ENCODE results near the gene HAO2. TPM values are rescaled to one million over a fixed set of nuclear protein-coding genes. Genes with fewer than 3 reads are reported as not detected.

The HAO2 gene
- total RNA-seq, 2 donors from 2014 or later, result not detected

DNA sequence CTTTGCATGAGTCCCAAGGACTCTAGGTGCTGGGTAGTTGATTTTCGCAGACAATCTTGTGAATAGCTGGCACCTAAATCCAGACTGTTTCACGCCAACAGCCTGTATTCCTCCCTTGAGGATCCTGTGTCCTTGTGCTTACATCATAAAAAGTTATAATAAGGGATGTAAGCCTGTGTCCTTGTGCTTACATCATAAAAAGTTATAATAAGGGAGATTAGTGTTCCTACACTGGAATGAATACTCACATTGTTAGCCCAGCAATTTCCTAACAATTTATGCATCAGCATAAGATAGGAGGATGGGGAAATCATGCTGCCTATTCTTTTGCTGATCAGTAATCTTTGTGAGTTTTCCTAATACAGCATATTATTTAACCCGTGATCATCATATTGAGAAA, 42.4 kb downstream of the HAO2 start:
- no peaks in the 10 kb centered on the region for H3K4me1 Mint-ChIP-seq (ENCODE audit: low read depth in 2 of 2)
- DNase-seq (ENCODE audit: low spot score), result no peak
- no peak overlapping the region for H3K27ac Mint-ChIP-seq
- H3K36me3 Mint-ChIP-seq, result peaks cover 2% of the 10 kb centered on the region
- H3K9me3 Mint-ChIP-seq, result peaks cover 16% of the 10 kb centered on the region
- no peak for ATAC-seq
- H3K27me3 Mint-ChIP-seq, result peaks cover 0 to 6% of the 10 kb centered on the region in 2 donors
- H3K4me3 Mint-ChIP-seq, result no peak overlapping the region

DNA sequence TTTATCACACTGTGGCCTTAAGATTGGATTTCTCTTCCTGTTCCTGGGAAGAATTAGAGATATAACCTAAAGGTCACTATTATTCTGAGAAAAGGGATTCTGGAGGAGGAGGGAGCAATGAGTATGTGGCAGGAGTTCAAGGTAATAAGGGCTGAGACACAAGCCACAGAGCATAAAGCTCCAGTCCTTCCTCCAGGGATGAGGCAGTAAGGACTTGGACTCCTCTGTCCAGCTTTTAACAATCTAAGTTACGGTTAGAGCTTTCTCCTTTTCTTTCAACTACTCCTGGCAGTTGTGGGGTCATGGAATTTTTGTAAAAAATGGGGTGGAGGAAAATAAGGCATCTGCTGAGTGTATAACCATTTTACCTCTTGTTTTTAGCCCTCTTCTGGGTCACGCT, 46.4 kb downstream of the HAO2 start, which contains the start of gene HSD3B2:
Gene HSD3B2, plus strand, starts transcription at position 201 of the 400 bp plus-strand sequence. CDS start 270 bp downstream, outside the sequence.
- no peak within 1 kb of the TSS for H3K4me3 Mint-ChIP-seq
- ATAC-seq, result no peak
- no peaks in the 10 kb centered on the region for H3K4me1 Mint-ChIP-seq (ENCODE audit: low read depth in 2 of 2)
- H3K27me3 Mint-ChIP-seq, result peaks cover 0 to 7% of the 10 kb centered on the region in 2 donors
- DNase-seq (ENCODE audit: low spot score), result no peak
- peaks cover 4% of the 10 kb centered on the region for H3K9me3 Mint-ChIP-seq
- H3K36me3 Mint-ChIP-seq, result no peaks in the 10 kb centered on the region
- H3K27ac Mint-ChIP-seq, result no peak within 1 kb of the TSS

DNA sequence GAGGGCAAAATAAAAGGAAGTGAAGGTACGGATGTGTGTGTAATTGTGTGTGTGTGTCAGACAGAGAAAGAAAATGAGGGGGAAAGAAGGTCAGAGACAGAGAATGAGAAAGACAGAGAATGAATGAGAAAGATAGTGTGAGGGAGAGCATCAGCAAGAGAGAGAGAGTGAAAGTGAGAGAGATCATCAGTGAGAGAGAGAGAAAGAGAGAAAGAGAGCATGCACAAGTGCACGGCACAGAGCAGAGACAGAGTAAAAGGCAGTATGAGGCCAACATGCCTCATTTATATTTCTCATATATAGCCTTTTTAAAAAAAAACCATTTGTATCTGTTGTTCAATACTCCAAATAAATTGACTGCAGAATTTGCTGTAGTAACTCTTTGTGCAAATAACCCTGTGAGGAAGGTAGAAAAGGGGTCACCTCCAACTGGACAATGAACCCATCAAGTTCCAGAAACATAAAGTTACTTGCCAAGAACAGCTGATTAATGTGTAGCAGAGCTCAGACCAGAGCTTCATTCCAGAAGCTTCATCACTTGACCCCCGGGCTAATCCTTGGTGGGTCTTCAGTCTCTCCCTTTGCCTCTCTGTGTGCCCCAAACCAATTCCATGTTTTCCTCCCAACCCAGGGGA, 47.5 kb downstream of the HAO2 start:
- H3K4me3 Mint-ChIP-seq, result no peak overlapping the region
- H3K9me3 Mint-ChIP-seq, result peaks cover 4% of the 10 kb centered on the region
- no peak overlapping the region for H3K27ac Mint-ChIP-seq
- no peaks in the 10 kb centered on the region for H3K36me3 Mint-ChIP-seq
- ATAC-seq (no peak), DNase-seq (ENCODE audit: low spot score) (no peak)
- peaks cover 0 to 3% of the 10 kb centered on the region in 2 donors for H3K27me3 Mint-ChIP-seq
- no peaks in the 10 kb centered on the region for H3K4me1 Mint-ChIP-seq (ENCODE audit: low read depth in 2 of 2)

DNA sequence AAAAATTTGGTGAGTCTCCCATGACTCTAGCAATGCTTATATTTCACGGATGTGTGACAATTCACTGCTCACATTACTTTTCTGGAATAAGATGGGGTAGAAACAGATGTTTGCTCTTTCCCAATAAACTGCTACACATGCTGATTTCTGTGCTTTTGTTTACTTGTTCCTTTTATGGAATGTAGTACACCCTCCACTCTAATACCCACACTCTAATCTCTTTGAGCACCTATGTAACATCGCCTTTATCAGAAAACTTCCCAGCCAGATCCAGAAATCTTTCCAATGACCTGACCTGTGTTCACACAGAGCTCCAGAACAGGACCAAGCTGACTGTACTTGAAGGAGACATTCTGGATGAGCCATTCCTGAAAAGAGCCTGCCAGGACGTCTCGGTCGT, 50.5 kb downstream of the HAO2 start:
- Mint-ChIP-seq H3K27ac (no peak overlapping the region), H3K36me3 (no peaks in the 10 kb centered on the region), H3K4me1 (ENCODE audit: low read depth in 2 of 2) (no peaks in the 10 kb centered on the region), H3K27me3 (peaks cover 0 to 3% of the 10 kb centered on the region in 2 donors), H3K9me3 (peaks cover 4% of the 10 kb centered on the region), H3K4me3 (no peak overlapping the region)
- no peak for ATAC-seq
- no peak for DNase-seq (ENCODE audit: low spot score)

DNA sequence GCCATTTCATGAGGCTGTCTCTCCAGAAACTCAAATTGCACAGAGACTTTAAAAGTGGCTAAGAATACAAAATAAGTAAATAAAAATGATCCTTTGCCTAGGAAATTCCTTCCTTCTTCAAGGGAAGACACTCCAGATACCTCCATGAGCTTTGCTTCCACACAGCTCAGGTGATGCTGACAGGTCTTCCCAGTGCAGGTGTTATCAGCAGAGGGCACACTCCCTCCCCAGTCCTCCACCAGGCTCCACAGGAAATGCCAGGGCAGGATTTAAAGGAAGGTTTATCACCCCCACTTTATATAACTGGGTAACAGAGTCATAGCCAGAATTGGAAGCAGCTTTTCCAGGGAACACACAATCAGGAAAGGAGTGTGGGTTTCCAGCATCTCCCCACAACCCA, 52.1 kb downstream of the HAO2 start:
- no peak overlapping the region for H3K4me3 Mint-ChIP-seq
- ATAC-seq (no peak), DNase-seq (ENCODE audit: low spot score) (no peak)
- no peaks in the 10 kb centered on the region for H3K4me1 Mint-ChIP-seq (ENCODE audit: low read depth in 2 of 2)
- H3K27me3 Mint-ChIP-seq, result peaks cover 0 to 3% of the 10 kb centered on the region in 2 donors
- peaks cover 4% of the 10 kb centered on the region for H3K9me3 Mint-ChIP-seq
- H3K27ac Mint-ChIP-seq, result no peak overlapping the region
- H3K36me3 Mint-ChIP-seq, result no peaks in the 10 kb centered on the region

DNA sequence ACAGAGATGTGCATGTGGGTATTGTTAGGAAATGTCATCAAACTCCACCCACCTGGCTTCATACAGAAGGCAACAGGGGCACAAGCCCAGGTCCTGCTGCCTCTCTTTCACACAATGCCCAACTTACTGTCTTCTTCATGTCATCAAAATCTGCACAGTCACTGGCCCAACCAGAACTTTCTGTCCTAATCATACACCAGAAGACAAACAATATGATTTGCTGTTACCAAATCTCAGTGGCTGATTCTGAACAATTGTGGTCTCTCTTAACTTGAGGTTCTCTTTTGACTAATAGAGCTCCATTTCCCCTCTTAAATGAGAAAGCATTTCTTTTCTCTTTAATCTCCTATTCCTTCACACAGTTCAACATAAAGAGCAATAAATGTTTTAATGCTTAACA, 54.0 kb downstream of the HAO2 start:
- DNase-seq (ENCODE audit: low spot score) (no peak), ATAC-seq (no peak)
- Mint-ChIP-seq H3K4me3 (no peak overlapping the region), H3K27ac (no peak overlapping the region), H3K36me3 (no peaks in the 10 kb centered on the region), H3K9me3 (no peaks in the 10 kb centered on the region), H3K27me3 (no peaks in the 10 kb centered on the region), H3K4me1 (ENCODE audit: low read depth in 2 of 2) (no peaks in the 10 kb centered on the region)

DNA sequence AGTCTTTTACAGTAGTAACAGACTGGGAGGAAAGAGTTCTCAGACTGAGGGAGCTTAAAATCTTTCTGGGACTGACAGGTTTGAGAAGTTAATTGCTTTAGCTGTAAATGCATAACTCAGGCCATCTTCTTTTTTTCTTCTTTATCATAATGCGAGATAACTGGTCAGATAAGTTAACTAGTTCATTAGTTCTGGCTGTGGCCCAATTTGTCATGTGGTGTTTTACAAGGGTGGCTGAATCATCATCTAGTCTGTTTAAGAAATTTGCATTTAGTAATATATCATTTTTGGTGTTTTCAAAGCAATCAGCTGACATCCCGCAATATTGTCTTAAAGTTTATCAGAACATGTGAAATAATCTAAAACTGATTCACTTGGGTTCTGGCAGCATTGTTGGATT, 60.4 kb downstream of the HAO2 start:
- Mint-ChIP-seq H3K4me3 (no peak overlapping the region), H3K27me3 (peaks cover 0 to 3% of the 10 kb centered on the region in 2 donors), H3K4me1 (ENCODE audit: low read depth in 2 of 2) (no peaks in the 10 kb centered on the region), H3K36me3 (no peaks in the 10 kb centered on the region), H3K27ac (no peak overlapping the region), H3K9me3 (peaks cover 2% of the 10 kb centered on the region)
- no peak for ATAC-seq
- no peak for DNase-seq (ENCODE audit: low spot score)

DNA sequence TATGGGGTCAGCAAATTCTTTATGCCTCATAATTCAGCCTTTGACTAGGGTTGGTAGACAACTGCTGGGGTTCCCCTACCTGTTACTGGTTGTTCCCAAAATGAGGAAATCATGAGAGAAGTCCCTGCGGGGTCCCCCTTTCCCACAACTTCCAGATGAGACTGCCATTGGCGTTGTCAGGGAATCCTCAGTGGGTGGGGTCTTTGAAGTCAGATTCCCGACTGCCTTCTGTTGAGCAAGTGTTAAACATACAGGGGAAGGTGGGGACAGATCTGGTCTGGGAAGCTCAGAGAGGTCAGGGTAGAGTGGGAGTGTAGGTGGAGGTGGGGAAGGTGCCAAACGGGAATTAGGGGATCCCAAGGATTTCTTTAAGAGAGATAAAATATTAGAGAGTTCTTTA, 61.1 kb downstream of the HAO2 start:
- Mint-ChIP-seq H3K36me3 (no peaks in the 10 kb centered on the region), H3K27ac (no peak overlapping the region), H3K4me3 (no peak overlapping the region), H3K4me1 (ENCODE audit: low read depth in 2 of 2) (no peaks in the 10 kb centered on the region), H3K27me3 (peaks cover 0 to 3% of the 10 kb centered on the region in 2 donors), H3K9me3 (peaks cover 2% of the 10 kb centered on the region)
- ATAC-seq (no peak), DNase-seq (ENCODE audit: low spot score) (no peak)

DNA sequence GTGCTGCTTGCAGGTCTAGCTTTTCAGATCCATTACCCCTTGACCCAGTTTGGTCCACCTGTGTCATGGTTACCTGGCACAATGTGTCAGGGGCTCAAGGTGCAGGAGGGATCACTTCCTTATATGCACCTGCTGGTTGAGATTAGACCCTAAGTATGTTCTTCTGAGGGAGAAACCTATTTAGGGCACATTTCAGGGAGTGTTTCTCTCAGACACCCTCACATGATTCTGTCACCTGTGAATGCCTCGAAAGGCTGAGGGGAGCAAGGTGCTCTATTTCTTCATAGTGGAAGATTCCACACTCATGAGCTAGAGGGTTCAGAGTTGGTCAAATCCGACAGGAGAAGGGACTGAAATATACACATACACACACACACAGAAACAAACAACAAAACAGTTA, 61.9 kb downstream of the HAO2 start:
- no peaks in the 10 kb centered on the region for H3K36me3 Mint-ChIP-seq
- H3K4me1 Mint-ChIP-seq (ENCODE audit: low read depth in 2 of 2), result no peaks in the 10 kb centered on the region
- peaks cover 0 to 3% of the 10 kb centered on the region in 2 donors for H3K27me3 Mint-ChIP-seq
- H3K4me3 Mint-ChIP-seq, result no peak overlapping the region
- peaks cover 2% of the 10 kb centered on the region for H3K9me3 Mint-ChIP-seq
- DNase-seq (ENCODE audit: low spot score) (no peak), ATAC-seq (no peak)
- no peak overlapping the region for H3K27ac Mint-ChIP-seq

DNA sequence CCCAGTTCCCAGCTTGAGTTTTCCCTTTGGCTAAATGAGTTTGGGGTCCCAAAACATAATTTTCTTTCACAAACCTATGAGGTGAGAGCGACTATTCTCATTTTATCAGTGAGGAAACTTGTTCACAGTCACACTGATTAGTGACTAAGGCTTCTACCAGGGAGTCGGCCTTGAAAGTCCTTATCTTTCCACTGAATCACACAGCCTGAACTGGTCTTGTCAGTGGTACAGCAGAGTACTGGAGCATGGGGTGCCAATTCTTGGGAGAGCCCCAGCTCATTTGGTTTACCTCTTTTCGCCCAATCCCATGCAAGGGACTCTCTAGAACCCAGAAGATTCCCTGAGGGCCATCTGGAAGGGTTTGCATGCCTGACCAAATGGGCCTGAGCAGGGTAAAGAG, 63.3 kb downstream of the HAO2 start:
- peaks cover 0 to 3% of the 10 kb centered on the region in 2 donors for H3K27me3 Mint-ChIP-seq
- H3K9me3 Mint-ChIP-seq, result peaks cover 6% of the 10 kb centered on the region

DNA sequence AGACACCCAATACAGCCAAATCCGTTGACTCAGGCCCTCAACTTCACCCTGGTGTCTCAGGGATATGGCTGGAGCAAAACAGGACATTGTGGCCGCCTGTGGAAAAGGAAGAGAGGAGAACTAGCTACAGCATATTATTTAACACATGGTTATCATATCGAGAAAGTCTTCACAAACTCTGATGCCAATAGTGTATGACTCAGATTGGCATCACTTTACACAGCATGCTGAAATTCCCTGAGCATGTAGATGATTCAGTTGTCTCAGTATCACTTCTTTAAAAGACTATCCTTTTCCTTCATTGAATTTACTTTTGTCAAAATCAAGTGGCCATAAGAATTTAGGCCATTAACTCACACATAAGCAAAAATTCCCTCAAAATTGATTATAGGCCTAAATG, 66.5 kb downstream of the HAO2 start:
- peaks cover 0 to 7% of the 10 kb centered on the region in 2 donors for H3K27me3 Mint-ChIP-seq
- DNase-seq (ENCODE audit: low spot score) (no peak), ATAC-seq (no peak)
- H3K36me3 Mint-ChIP-seq, result no peaks in the 10 kb centered on the region
- H3K27ac Mint-ChIP-seq, result no peak overlapping the region
- peaks cover 6% of the 10 kb centered on the region for H3K9me3 Mint-ChIP-seq
- no peaks in the 10 kb centered on the region for H3K4me1 Mint-ChIP-seq (ENCODE audit: low read depth in 2 of 2)
- H3K4me3 Mint-ChIP-seq, result no peak overlapping the region

More for the DNA sequence above, 63.3 kb downstream of the HAO2 start:
- DNase-seq (ENCODE audit: low spot score) (no peak), ATAC-seq (no peak)
- H3K27ac Mint-ChIP-seq, result no peak overlapping the region
- H3K4me1 Mint-ChIP-seq (ENCODE audit: low read depth in 2 of 2), result no peaks in the 10 kb centered on the region
- H3K4me3 Mint-ChIP-seq, result no peak overlapping the region
- no peaks in the 10 kb centered on the region for H3K36me3 Mint-ChIP-seq

DNA sequence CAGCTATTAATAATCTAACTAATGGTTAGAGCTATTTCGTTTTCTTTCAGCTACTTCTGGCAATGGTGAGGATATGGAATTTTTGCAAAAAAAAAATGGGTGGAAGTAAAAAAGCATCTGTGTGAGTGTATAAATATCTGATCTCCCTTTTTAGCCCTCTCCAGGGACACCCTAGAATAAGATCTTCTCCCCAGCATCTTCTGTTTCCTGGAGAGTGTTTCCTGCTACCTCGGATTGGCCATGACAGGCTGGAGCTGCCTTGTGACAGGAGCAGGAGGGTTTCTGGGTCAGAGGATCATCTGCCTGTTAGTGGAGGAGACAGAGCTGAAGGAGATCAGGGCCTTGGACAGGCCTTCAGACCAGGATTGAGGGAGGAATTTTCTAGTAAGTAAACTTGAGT, 70.2 kb downstream of the HAO2 start:
- H3K9me3 Mint-ChIP-seq, result peaks cover 7% of the 10 kb centered on the region
- no peaks in the 10 kb centered on the region for H3K4me1 Mint-ChIP-seq (ENCODE audit: low read depth in 2 of 2)
- H3K36me3 Mint-ChIP-seq, result no peaks in the 10 kb centered on the region
- H3K27ac Mint-ChIP-seq, result no peak overlapping the region
- ATAC-seq (no peak), DNase-seq (ENCODE audit: low spot score) (no peak)
- H3K4me3 Mint-ChIP-seq, result no peak overlapping the region
- peaks cover 5 to 17% of the 10 kb centered on the region in 2 donors for H3K27me3 Mint-ChIP-seq

DNA sequence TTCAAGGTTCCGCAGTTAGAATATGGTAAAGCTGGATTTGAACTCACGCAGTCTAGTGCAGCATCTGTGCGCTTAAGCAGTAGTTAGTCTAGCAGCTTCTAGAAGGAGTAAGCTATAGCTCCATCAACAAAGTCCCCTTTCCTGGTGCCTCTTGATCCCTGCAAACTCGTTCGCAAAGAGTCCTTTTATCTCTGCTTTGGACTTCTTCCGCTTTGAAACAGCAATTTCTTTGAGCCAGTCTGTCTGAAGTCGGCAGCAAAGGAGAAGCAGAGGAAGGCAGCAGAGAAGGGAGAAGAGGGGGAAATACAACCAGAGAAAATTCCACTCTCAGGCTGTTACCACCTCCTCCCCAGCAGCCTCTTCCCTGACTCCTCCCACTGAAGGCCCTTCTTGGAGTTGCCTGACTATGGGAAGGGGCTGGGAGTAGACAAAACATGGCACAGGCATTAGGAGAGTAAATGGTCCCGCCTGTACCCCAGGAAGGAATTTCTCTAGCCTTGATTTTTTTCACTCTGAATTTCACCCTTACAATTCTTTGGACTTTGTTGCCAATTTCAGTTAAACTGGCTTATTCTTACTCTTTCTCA, 72.2 kb downstream of the HAO2 start:
- no peaks in the 10 kb centered on the region for H3K36me3 Mint-ChIP-seq
- H3K27ac Mint-ChIP-seq, result no peak overlapping the region
- DNase-seq (ENCODE audit: low spot score) (no peak), ATAC-seq (no peak)
- peaks cover 5 to 17% of the 10 kb centered on the region in 2 donors for H3K27me3 Mint-ChIP-seq
- peaks cover 7% of the 10 kb centered on the region for H3K9me3 Mint-ChIP-seq
- H3K4me3 Mint-ChIP-seq, result no peak overlapping the region
- H3K4me1 Mint-ChIP-seq (ENCODE audit: low read depth in 2 of 2), result no peaks in the 10 kb centered on the region

DNA sequence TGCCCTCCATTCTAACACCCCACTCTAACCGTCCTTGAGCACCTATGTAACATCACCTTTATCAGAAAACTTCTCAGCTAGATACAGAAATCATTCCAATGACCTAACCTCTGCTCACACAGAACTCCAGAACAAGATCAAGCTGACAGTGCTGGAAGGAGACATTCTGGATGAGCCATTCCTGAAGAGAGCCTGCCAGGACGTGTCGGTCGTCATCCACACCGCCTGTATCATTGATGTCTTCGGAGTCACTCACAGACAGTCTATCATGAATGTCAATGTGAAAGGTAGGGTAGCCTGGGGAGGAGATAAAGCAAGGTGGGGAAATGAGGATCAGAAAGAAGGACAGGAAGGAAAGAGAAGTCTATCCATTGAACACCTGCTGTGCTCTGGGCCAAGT, 74.2 kb downstream of the HAO2 start:
- H3K4me3 Mint-ChIP-seq, result no peak overlapping the region
- no peaks in the 10 kb centered on the region for H3K4me1 Mint-ChIP-seq (ENCODE audit: low read depth in 2 of 2)
- no peak overlapping the region for H3K27ac Mint-ChIP-seq
- H3K9me3 Mint-ChIP-seq, result peaks cover 4% of the 10 kb centered on the region
- H3K27me3 Mint-ChIP-seq, result peaks cover 5 to 17% of the 10 kb centered on the region in 2 donors
- no peaks in the 10 kb centered on the region for H3K36me3 Mint-ChIP-seq
- DNase-seq (ENCODE audit: low spot score) (no peak), ATAC-seq (no peak)

Measured in natural killer cell treated with Interleukin-12 subunit alpha and Interleukin-12 subunit beta and Interleukin-15 and Interleukin-18, amount 100 ng/mL, for 72 hours (primary cell).